ENCODE data around the gene RPS3.

GRCh38 chr11:75383246-75383645 lies 16.1 kb upstream of the RPS3 start:
- TF ChIP-seq ZBTB37 (CRISPR knock-in tag; IDR thresholded peaks at IDR 0.05) = no peak
- no peak for TF ChIP-seq ZNF263 (CRISPR knock-in tag; IDR thresholded peaks at IDR 0.05)
- no peak for TF ChIP-seq NR2F2 (IDR thresholded peaks at IDR 0.05; ENCODE audit: borderline replicate concordance, low read depth)
- no peak for TF ChIP-seq ZNF660 (CRISPR knock-in tag; IDR thresholded peaks at IDR 0.05; ENCODE audit: borderline replicate concordance, low read depth)
- TF ChIP-seq MEF2D (CRISPR knock-in tag; IDR thresholded peaks at IDR 0.05) = no peak

Data from HepG2 (cell line).